ENCODE results near the gene BICD2.

Gene BICD2

DNA sequence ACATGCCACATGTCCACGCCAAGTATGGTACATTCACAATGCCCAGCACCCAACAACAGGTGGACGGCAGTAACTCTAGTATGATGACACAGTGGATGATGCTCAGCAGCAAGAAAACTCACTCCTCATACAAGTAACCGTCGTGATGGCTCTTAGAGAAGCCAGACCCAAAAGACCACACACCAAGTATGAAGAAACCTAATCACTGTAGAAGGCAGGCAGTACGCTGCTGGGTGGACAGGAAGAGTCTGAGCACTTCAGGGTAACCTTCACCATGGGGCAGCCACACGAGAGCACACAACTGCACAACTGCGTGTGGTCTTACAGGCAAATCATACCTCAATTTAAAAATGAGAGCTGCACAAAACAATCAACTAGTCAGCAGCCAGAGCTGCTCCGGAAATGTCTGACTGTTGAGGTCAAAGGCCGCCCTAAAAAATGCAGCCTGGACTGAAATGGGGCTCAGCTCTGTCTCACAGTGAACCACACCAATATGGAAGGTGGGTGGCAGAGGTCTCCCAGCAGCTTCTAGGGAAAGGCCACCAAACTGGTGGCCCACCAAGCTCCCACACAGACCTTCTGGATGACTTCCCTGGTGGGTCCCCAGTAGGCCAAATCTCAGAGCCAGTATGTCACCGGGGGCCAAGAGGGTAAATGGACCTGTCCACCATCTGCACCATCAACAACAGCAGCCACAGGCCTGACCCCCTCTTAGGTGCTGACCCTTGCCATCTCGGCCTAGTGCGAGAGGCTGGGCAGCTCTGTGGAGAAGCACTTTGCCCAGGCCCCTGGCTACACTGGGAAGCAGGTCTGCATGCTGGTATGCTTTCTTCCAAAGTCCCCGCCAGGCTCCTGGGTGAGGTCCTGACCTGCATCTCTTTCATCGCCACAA is 17.8 kb downstream of the BICD2 start:
- Histone ChIP-seq H3K9me3 (ENCODE audit: insufficient read depth, low read length) (no peaks in the 10 kb centered on the region), H3K36me3 (ENCODE audit: low read length) (no peaks in the 10 kb centered on the region), H3K9me2 (replicated peaks; ENCODE audit: insufficient read depth, low read length) (no peaks in the 10 kb centered on the region), H3K79me2 (ENCODE audit: insufficient read depth, low read length) (peaks cover 91% of the 10 kb centered on the region), H2AFZ (ENCODE audit: low read depth, low read length, severe bottlenecking) (no peak overlapping the region), H4K20me1 (ENCODE audit: low read depth, low read length) (peaks cover 22% of the 10 kb centered on the region), H3K9ac (ENCODE audit: low read length) (no peak overlapping the region), H3K27me3 (ENCODE audit: low read length) (no peaks in the 10 kb centered on the region), H3K4me3 (ENCODE audit: insufficient read depth, low read length, poor library complexity, severe bottlenecking) (no peak overlapping the region), H3K4me2 (ENCODE audit: low read depth, low read length, poor library complexity, severe bottlenecking) (no peak overlapping the region), H3K27ac (ENCODE audit: low read depth, low read length) (no peak overlapping the region), H3F3A (ENCODE audit: insufficient read depth) (peaks cover 4% of the 10 kb centered on the region; the same call in 1 of the 2 replicates)
- no peak for TF ChIP-seq EZH2phosphoT487 (conservative IDR thresholded peaks at IDR 0.05; ENCODE audit: low read length)
- TF ChIP-seq, protein P1, sequence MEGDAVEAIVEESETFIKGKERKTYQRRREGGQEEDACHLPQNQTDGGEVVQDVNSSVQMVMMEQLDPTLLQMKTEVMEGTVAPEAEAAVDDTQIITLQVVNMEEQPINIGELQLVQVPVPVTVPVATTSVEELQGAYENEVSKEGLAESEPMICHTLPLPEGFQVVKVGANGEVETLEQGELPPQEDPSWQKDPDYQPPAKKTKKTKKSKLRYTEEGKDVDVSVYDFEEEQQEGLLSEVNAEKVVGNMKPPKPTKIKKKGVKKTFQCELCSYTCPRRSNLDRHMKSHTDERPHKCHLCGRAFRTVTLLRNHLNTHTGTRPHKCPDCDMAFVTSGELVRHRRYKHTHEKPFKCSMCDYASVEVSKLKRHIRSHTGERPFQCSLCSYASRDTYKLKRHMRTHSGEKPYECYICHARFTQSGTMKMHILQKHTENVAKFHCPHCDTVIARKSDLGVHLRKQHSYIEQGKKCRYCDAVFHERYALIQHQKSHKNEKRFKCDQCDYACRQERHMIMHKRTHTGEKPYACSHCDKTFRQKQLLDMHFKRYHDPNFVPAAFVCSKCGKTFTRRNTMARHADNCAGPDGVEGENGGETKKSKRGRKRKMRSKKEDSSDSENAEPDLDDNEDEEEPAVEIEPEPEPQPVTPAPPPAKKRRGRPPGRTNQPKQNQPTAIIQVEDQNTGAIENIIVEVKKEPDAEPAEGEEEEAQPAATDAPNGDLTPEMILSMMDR (IDR thresholded peaks at IDR 0.05; ENCODE audit: insufficient read depth, low read length, poor library complexity, severe bottlenecking): no peak

DNA sequence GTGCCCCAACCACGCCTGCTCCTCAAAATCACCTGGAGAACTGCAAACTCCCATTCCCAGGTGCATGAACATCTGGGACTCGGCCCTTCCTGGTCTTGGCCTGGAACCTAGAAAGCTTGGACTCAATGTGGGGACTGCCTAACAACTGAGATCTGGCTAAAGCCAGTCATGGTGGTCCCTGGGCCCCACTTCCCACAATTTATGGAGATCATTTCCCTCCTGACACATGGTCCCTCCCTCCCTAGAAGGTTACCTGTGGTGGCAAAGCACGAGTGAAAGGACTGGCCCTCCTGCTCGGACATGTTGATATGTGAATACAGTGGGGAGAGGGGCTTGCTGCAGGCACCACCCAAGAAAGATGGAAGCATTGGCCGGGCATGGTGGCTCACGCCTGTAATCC is 18.8 kb downstream of the BICD2 start:
- peaks cover 22% of the 10 kb centered on the region for H4K20me1 ChIP-seq (ENCODE audit: low read depth, low read length)
- H3F3A ChIP-seq (ENCODE audit: insufficient read depth): peaks cover 12% of the 10 kb centered on the region; the same call in 1 of the 2 replicates
- no peak overlapping the region for H3K27ac ChIP-seq (ENCODE audit: low read depth, low read length)
- H3K27me3 ChIP-seq (ENCODE audit: low read length): no peaks in the 10 kb centered on the region
- no peak overlapping the region for H3K9ac ChIP-seq (ENCODE audit: low read length)
- H3K9me3 ChIP-seq (ENCODE audit: insufficient read depth, low read length): no peaks in the 10 kb centered on the region
- no peak overlapping the region for H3K4me2 ChIP-seq (ENCODE audit: low read depth, low read length, poor library complexity, severe bottlenecking)
- no peak overlapping the region for H3K4me3 ChIP-seq (ENCODE audit: insufficient read depth, low read length, poor library complexity, severe bottlenecking)
- H3K9me2 ChIP-seq (replicated peaks; ENCODE audit: insufficient read depth, low read length): no peaks in the 10 kb centered on the region
- H2AFZ ChIP-seq (ENCODE audit: low read depth, low read length, severe bottlenecking): no peak overlapping the region
- TF ChIP-seq EZH2phosphoT487 (conservative IDR thresholded peaks at IDR 0.05; ENCODE audit: low read length): no peak
- TF ChIP-seq, protein P1 (IDR thresholded peaks at IDR 0.05; ENCODE audit: insufficient read depth, low read length, poor library complexity, severe bottlenecking): no peak
- peaks cover 92% of the 10 kb centered on the region for H3K79me2 ChIP-seq (ENCODE audit: insufficient read depth, low read length)
- H3K36me3 ChIP-seq (ENCODE audit: low read length): no peaks in the 10 kb centered on the region

DNA sequence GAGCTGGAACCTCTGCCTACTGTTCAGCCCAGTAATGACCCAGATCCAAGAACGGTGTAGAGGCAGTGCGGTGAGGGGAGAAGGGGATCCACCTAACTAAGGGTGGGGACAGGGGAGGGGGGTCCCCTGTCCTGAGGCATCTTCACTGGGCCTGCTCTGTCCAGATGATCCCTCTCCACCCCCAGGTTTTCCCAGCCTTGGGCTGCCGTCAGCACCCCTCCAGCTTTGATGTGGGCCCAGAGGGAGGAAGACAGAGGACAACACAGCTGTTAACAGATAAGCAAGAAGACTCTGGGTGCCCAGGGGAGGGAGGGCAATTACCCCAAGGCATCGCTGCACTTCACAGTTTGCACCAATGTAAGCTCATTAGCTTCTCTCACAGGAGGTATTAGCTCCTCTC is 19.3 kb downstream of the BICD2 start:
- Histone ChIP-seq H4K20me1 (ENCODE audit: low read depth, low read length) (peaks cover 20% of the 10 kb centered on the region), H3K4me2 (ENCODE audit: low read depth, low read length, poor library complexity, severe bottlenecking) (no peak overlapping the region), H3K9me3 (ENCODE audit: insufficient read depth, low read length) (no peaks in the 10 kb centered on the region), H3K27ac (ENCODE audit: low read depth, low read length) (peak overlapping the region; percentile 18; the same call in 1 of the 2 replicates), H3F3A (ENCODE audit: insufficient read depth) (peaks cover 16% of the 10 kb centered on the region; the same call in 1 of the 2 replicates), H3K36me3 (ENCODE audit: low read length) (no peaks in the 10 kb centered on the region), H3K27me3 (ENCODE audit: low read length) (no peaks in the 10 kb centered on the region), H2AFZ (ENCODE audit: low read depth, low read length, severe bottlenecking) (no peak overlapping the region), H3K9me2 (replicated peaks; ENCODE audit: insufficient read depth, low read length) (no peaks in the 10 kb centered on the region), H3K4me3 (ENCODE audit: insufficient read depth, low read length, poor library complexity, severe bottlenecking) (no peak overlapping the region), H3K79me2 (ENCODE audit: insufficient read depth, low read length) (peaks cover 91% of the 10 kb centered on the region), H3K9ac (ENCODE audit: low read length) (no peak overlapping the region)
- TF ChIP-seq, protein P1 (IDR thresholded peaks at IDR 0.05; ENCODE audit: insufficient read depth, low read length, poor library complexity, severe bottlenecking): no peak
- no peak for TF ChIP-seq EZH2phosphoT487 (conservative IDR thresholded peaks at IDR 0.05; ENCODE audit: low read length)
